Activated T-helper 1 cell treated with anti-CD3 and anti-CD28 coated beads, Interleukin-2, amount 50 U/mL, for 16 hours (primary cell): Measurements from ENCODE around the gene FAM174B.

Experiments
- DNase-seq, 2 donors: peaks; one replicate each; pipeline ENCODE4 v3.0.0-alpha.2; 2020; ENCODE audit warnings: low read depth in 1 of 2, low spot score in 1 of 2

Gene FAM174B

DNA sequence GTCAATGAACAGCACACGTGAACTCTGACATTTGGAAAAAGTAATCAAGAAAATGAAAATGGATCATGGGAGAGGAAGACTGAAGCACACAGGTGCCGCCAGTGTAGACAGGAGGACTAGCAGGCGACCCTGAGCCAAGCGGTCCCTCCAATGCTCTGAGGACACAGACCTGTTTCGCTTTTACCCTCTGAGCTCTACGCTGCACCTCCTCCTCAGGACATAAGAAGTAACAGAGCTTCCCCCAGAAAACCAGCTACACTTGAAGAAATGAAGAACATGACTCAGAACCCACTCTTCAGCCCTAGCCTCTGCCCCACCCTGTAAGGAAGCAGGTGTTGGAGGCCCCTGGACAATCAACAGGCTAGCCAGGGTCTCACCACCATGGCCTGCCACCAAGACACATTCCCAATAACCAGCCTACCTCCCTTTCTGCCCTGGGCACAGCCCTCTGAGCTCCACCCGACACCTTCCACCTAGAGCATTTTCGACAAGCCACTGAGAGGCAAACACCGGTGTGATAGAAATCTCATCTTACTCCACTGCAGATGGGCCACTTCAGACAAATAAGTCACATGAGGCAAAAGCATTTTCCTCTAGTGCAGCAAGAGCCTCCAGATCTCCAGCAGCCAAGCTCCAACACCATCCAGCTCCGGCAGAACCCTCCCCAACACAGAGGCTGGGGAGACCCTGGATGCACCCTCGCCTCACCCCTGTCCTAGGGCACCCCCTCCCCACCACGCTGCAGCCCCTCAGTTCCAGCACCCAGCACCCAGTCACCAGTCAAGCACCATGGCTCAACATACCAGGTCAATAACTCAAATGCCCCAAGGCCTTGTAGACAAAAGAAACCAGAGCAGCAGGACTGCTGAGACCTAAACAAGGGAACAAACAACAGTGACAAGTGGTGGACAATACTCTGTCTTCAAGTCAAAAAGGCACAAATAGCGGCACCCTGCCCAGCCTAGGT lies 11.4 kb downstream of the FAM174B start:
- no peak for DNase-seq

DNA sequence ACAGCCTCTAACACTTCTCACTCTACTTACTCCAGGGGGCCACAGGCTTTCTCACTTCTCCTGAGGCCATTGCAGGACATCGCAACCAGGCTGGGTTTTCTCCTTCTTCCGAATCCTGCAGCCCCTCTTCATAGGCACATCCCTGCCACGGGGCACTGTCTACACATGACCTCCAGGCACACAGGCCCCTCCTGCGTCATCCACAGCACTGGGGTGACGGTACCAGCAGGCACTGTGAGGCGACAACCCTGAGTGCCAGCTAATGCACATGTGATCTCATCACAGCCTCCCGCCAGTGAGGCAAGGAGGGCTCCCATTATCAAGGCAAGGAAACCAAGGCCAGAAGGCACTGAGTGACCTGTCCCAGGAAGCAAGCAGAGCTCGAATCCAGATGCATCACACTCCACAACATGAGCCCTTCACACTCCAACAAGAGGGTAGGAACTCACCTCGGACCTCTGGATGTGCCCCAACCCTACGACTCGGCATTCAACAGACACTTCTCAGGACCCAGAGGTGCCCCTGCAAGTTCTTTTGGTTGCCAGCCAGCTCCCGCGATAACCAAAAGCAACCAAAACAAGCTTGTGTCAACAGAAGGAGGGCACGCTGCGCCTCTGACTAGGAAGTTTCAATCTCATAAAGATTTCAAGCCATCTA lies 16.7 kb downstream of the FAM174B start:
- no peak for DNase-seq

DNA sequence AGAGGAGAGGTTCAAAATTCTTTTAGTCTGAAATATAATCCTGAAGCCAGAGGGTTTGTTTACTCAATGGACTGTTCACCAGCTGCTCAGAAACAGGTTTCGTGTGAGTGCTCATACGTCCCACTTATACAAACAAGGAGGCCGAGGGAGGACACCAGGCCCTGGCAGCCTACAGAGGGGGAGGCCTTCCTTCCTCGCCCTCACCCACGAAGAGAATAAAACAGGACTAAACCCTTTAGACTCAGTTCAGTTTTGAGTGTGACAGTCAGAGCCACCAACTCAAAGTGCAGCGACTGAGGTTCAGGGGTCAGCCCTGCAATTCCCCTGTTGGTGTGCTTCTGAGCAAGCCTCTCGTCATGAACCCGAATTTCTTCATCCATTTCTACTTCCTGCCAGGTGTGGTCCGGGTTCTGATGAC lies 17.3 kb downstream of the FAM174B start:
- no peak for DNase-seq

DNA sequence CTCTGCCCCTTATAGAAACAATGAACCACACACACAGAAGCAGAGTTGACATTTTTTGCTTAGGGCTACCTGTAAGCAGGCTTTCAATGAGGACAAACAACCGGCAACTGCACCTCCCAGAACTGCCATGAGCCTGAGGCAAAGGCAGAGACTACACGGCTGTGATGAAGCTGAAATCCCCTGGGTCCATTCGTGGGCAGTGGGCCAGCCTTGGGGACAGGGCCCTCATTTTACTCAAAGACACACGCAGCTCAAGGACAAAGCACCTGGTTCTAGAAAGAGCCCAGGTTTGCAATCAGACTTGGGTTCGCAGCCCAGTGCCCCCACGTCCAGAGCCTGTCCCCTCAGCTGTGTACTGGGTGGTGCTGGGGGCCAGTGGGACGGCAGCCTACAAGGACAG lies 17.9 kb downstream of the FAM174B start:
- no peak for DNase-seq

DNA sequence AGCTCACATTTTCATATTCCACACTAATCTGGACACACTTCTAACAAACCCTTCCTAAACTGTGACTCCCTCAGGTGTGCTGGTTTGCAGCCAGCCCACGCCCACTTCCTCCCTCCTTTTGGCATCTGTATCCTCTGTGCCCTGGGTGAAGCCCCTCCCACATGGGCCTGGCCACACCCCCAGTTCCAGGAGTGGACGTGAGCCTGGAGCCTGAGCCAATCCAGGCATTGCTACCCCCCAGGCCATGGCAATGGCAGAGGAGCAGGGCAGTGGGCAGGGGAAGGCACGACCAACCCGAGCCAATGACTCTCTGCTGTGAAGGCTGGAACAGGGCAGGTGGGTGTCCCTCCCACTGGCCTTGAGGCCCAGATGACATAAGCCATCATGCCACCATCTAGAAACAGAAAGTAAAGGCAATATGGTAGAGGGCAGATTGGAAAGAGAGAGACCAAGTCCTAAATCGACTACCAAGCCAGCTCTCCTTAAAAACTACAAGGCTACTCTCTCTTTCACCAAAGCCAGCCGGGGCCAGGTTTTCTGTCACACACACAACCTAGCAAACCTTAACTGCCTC lies 18.6 kb downstream of the FAM174B start:
- DNase-seq = no peak

DNA sequence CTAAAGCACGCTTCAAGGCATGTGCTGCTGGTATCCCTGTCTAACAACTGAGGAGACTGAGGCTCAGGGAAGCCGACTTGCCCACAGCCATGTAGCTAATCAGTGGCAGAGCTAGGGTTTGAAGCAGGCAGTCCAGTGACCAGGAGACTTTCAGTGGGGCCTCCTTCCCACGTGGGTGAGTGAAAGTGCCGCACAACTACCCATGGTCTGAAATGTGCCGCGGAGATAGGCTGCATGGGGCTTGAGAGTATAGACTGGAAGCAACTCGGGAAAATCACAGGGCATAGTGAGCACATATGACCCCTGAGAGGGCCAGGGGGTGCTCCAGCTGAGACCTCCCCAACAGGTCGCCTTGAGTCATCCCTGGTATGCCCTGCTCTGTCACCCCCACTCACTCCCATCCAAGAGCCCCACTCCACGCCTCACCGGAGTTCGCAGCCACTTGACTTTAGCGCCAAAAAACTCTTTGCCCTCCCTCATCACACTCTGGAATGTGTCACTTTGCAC lies 19.1 kb downstream of the FAM174B start:
- DNase-seq = no peak

- DNase-seq = no peak
These were observed 20.8 kb downstream of the FAM174B start for GRCh38 chr15:92634671-92635201.

GRCh38 chr15:92634060-92634459 lies 21.5 kb downstream of the FAM174B start:
- DNase-seq = no peak

GRCh38 chr15:92633418-92633817 lies 22.2 kb downstream of the FAM174B start:
- no peak for DNase-seq

DNA sequence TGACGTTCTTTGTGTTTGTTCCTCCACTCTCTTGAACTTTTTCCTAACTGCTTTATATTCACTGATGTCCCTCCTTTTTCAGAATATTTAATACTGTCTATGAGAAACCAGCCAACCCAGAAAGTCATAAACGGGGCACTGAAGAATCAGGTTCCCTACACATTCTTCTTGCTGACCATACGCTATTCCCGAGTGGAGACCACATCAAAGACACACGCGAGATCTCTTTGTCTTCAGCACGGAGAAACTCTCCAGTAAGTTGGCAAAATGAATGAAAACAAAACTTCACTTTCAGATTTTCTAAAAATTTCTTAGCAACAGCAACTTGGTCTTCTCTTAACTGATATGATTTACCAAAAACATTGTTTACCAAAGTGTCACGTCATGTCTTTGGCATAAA lies 22.6 kb downstream of the FAM174B start:
- DNase-seq = no peak

DNA sequence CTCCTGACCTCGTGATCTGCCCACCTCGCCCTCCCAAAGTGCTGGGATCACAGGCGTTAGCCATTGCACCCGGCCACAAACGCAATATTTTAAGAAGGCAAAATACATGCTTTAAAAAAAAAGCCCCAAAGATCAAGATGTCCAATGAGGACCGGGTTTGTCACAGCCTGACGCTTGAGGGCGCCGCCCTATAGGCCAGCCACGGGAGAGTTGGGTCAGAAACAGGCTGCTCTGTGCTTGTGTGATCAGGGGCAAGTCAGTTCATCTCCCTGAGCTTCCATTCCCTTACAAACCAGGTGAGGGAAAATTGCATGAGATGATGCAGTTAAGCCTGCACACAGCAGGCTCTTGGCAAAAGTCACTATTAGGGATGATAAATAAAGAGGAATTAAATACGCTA lies 23.9 kb downstream of the FAM174B start:
- no peak for DNase-seq

- no peak for DNase-seq
These were observed 25.5 kb downstream of the FAM174B start for GRCh38 chr15:92629975-92630626.

GRCh38 chr15:92629276-92629974 lies 26.1 kb downstream of the FAM174B start:
- DNase-seq = no peak

DNA sequence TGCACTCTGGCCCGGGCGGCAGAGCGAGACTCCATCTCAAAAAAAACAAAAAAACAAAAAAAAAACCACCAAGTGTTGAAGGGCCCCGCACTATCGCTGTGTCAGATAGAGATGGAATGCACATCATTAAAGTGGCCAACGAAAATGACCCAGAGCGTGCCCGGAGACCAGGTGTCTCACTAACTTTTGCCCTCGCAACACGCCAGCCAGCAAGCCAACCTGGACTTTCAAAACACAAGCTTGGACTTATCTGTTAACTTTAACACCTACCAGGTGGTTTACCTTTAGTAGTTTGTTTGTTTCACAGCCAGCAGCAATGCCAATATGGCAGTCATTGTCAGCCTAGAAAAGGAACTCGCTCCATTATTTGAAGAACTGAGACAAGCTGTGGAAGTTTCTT lies 28.6 kb downstream of the FAM174B start:
- DNase-seq = no peak

GRCh38 chr15:92625251-92625980 lies 30.2 kb downstream of the FAM174B start:
- no peak for DNase-seq

DNA sequence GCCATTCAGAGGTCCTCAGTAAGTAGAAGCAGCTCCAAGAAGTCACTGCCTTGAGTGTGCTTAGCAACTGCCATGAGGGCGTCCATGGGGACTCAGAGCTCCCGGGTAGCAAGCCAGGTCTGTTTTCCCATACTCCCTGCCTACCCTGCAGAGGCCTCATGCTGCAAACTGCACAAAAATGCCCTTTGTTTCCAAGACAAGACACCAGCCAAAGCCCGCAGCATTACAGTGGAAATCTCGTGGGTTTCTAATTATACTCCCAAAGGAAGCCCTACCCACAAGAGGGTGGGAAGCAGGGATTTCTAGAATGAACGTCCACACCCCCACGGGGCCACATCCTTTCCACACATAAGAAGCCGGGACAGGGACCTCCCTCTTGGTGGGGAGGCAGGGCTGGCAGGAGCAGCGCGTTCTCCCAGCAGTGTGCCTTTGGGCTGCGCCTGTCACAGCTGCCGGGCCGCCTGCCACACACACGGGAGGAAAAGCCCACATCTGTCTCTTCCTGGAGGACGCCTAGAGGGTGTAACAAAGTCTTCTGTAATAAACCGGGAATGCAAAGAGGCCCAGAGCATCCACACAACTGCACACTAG lies 31.1 kb downstream of the FAM174B start:
- no peak for DNase-seq

GRCh38 chr15:92623435-92623834 lies 32.1 kb downstream of the FAM174B start:
- DNase-seq = no peak

GRCh38 chr15:92621972-92622533 lies 33.5 kb downstream of the FAM174B start:
- no peak for DNase-seq

GRCh38 chr15:92620991-92621390 lies 34.6 kb downstream of the FAM174B start:
- no peak for DNase-seq
